Medulla oblongata (tissue), 1 donor: ENCODE data around the gene RNF169.

Experiments used
- DNase-seq: peaks from one replicate; pipeline ENCODE4 v3.0.0-alpha.2; 2015; ENCODE audit errors: extremely low spot score

RNF169 gene

GRCh38 chr11:74748211-74749126, at the start of gene RNF169:
Gene RNF169 (plus strand): TSS chr11:74748849. CDS start chr11:74748881, 32 bp downstream.
- DNase-seq = peak; percentile 98

GRCh38 chr11:74699615-74700396, 48.8 kb upstream of the RNF169 start:
- DNase-seq = no peak

- no peak for DNase-seq
Measured at GRCh38 chr11:74701351-74701750, 47.3 kb upstream of the RNF169 start.

GRCh38 chr11:74702383-74703007, 46.2 kb upstream of the RNF169 start:
- DNase-seq = peak; percentile 87

GRCh38 chr11:74703211-74703610, 45.4 kb upstream of the RNF169 start:
- DNase-seq = no peak

- DNase-seq = no peak
Measured at GRCh38 chr11:74707182-74707581, 41.5 kb upstream of the RNF169 start.

GRCh38 chr11:74707602-74708510, 40.8 kb upstream of the RNF169 start:
- no peak for DNase-seq

- DNase-seq = no peak
Measured at GRCh38 chr11:74709175-74709574, 39.5 kb upstream of the RNF169 start.

- no peak for DNase-seq
Measured at GRCh38 chr11:74710281-74710938, 38.2 kb upstream of the RNF169 start.

- DNase-seq = no peak
Measured at GRCh38 chr11:74713686-74714085, 35.0 kb upstream of the RNF169 start.

GRCh38 chr11:74714904-74715303, 33.7 kb upstream of the RNF169 start:
- DNase-seq = no peak

GRCh38 chr11:74717221-74717969, 31.3 kb upstream of the RNF169 start:
- no peak for DNase-seq

GRCh38 chr11:74719011-74719410, 29.6 kb upstream of the RNF169 start:
- no peak for DNase-seq

GRCh38 chr11:74720596-74721478, 27.8 kb upstream of the RNF169 start:
- DNase-seq = peak; percentile 84

- peak; percentile 40 for DNase-seq
Measured at GRCh38 chr11:74721479-74721835, 27.2 kb upstream of the RNF169 start.

- DNase-seq = peak; percentile 49
Measured at GRCh38 chr11:74723511-74723910, 25.1 kb upstream of the RNF169 start.

- no peak for DNase-seq
Measured at GRCh38 chr11:74725701-74726100, 22.9 kb upstream of the RNF169 start.

GRCh38 chr11:74726547-74727182, 22.0 kb upstream of the RNF169 start:
- peak; percentile 88 for DNase-seq
